Astrocyte (in vitro differentiated cells and primary cell): ENCODE data around the gene CABCOCO1. TPM values are rescaled to one million over a fixed set of nuclear protein-coding genes. Genes with fewer than 3 reads are reported as not detected.

Experiments
- DNase-seq: peaks from one replicate; pipeline ENCODE4 v3.0.0-alpha.2; 2010; ENCODE audit warnings: low read depth
- FAIRE-seq: peaks from 2 replicates; lab custom pipeline; 2011; peaks lifted over from hg19 to GRCh38; lab: Jason Lieb, UNC
- H2AFZ ChIP-seq: 2 replicates; pipeline ENCODE4 v1.6.0; 2012; ENCODE audit warnings: low read depth, low read length, inconsistent platforms
- H3K27ac ChIP-seq: 2 replicates; pipeline ENCODE4 v1.5.1; 2011; ENCODE audit warnings: low read depth, low read length, inconsistent platforms
- H3K27me3 ChIP-seq: 2 replicates; pipeline ENCODE4 v1.6.0; 2011; ENCODE audit warnings: low read length, inconsistent platforms; ENCODE audit not compliant: insufficient read depth
- H3K36me3 ChIP-seq: 2 replicates; pipeline ENCODE4 v1.5.1; 2011; ENCODE audit warnings: low read length, inconsistent platforms; ENCODE audit not compliant: insufficient read depth
- H3K4me1 ChIP-seq: 2 replicates; pipeline ENCODE4 v1.5.1; 2011; ENCODE audit warnings: low read length, inconsistent platforms; ENCODE audit not compliant: insufficient read depth
- H3K4me2 ChIP-seq: 2 replicates; pipeline ENCODE4 v1.6.0; 2012; ENCODE audit warnings: low read length, inconsistent platforms
- H3K4me3 ChIP-seq: 2 replicates; pipeline ENCODE4 v1.5.1; 2011; ENCODE audit warnings: low read depth, mild to moderate bottlenecking, low read length, inconsistent platforms; ENCODE audit not compliant: insufficient read depth
- H3K79me2 ChIP-seq: 2 replicates; pipeline ENCODE4 v1.6.0; 2012; ENCODE audit warnings: mild to moderate bottlenecking, low read length, inconsistent platforms; ENCODE audit not compliant: insufficient read depth
- H3K9ac ChIP-seq: 2 replicates; pipeline ENCODE4 v1.6.0; 2012; ENCODE audit warnings: mild to moderate bottlenecking, low read length, inconsistent platforms
- H3K9me3 ChIP-seq: 2 replicates; pipeline ENCODE4 v1.5.1; 2012; ENCODE audit warnings: low read depth, mild to moderate bottlenecking, low read length, inconsistent platforms; ENCODE audit not compliant: insufficient read depth
- H4K20me1 ChIP-seq: 2 replicates; pipeline ENCODE4 v1.6.0; 2012; ENCODE audit warnings: low read length, inconsistent platforms; ENCODE audit not compliant: insufficient read depth
- H3K27ac Mint-ChIP-seq: one replicate; pipeline ENCODE4 v1.8.0; 2021; ENCODE audit warnings: mild to moderate bottlenecking, mixed read lengths; ENCODE audit not compliant: unreplicated experiment
- H3K27me3 Mint-ChIP-seq: one replicate; pipeline ENCODE4 v1.8.0; 2021; ENCODE audit warnings: low read depth, mixed read lengths; ENCODE audit not compliant: unreplicated experiment
- H3K36me3 Mint-ChIP-seq: one replicate; pipeline ENCODE4 v1.8.0; 2021; ENCODE audit warnings: low read depth, mixed read lengths; ENCODE audit not compliant: unreplicated experiment
- H3K4me1 Mint-ChIP-seq: one replicate; pipeline ENCODE4 v1.8.0; 2021; ENCODE audit warnings: low read depth, mixed read lengths; ENCODE audit not compliant: unreplicated experiment
- H3K4me3 Mint-ChIP-seq: one replicate; pipeline ENCODE4 v1.8.0; 2021; ENCODE audit warnings: mild to moderate bottlenecking, moderate library complexity, mixed read lengths; ENCODE audit not compliant: unreplicated experiment
- H3K9me3 Mint-ChIP-seq: one replicate; pipeline ENCODE4 v1.8.0; 2021; ENCODE audit warnings: mild to moderate bottlenecking, mixed read lengths; ENCODE audit not compliant: unreplicated experiment
- CTCF ChIP-seq: IDR thresholded peaks from 2 replicates; pipeline ENCODE4 v1.5.1; 2011; ENCODE audit warnings: low read depth, mild to moderate bottlenecking, inconsistent platforms, low read length, moderate library complexity; ENCODE audit not compliant: insufficient read depth
- EZH2 ChIP-seq: IDR thresholded peaks from 2 replicates; pipeline ENCODE4 v1.6.1; 2012; ENCODE audit warnings: mild to moderate bottlenecking, low read length, inconsistent platforms; ENCODE audit not compliant: insufficient read depth
- total RNA-seq: library from RNA; stranded (reverse); gene quantifications from 2 replicates; pipeline ENCODE4 v1.2.1, GENCODE V29; 2021

Gene CABCOCO1
- total RNA-seq, 1 donor from 2014 or later = 0.23 TPM

GRCh38 chr10:61792921-61793320 is 130.2 kb downstream of the CABCOCO1 start:
- Mint-ChIP-seq H3K4me3 (no peak overlapping the region), H3K27me3 (no peaks in the 10 kb centered on the region), H3K36me3 (no peaks in the 10 kb centered on the region), H3K27ac (no peak overlapping the region), H3K9me3 (no peaks in the 10 kb centered on the region), H3K4me1 (peaks cover 19% of the 10 kb centered on the region)
- no peak overlapping the region for H3K4me2 ChIP-seq
- FAIRE-seq (no peak), DNase-seq (peak; percentile 5)
- H2AFZ ChIP-seq = no peak overlapping the region
- H3K4me3 ChIP-seq = no peak overlapping the region
- H3K79me2 ChIP-seq = no peaks in the 10 kb centered on the region
- H3K27me3 ChIP-seq = no peaks in the 10 kb centered on the region
- H3K9me3 ChIP-seq = no peaks in the 10 kb centered on the region
- no peak overlapping the region for H3K27ac ChIP-seq
- peaks cover 15% of the 10 kb centered on the region for H3K4me1 ChIP-seq
- H4K20me1 ChIP-seq = no peaks in the 10 kb centered on the region
- no peaks in the 10 kb centered on the region for H3K36me3 ChIP-seq
- TF ChIP-seq EZH2 (no peak), CTCF (no peak)
- no peak overlapping the region for H3K9ac ChIP-seq

- no peak overlapping the region for H2AFZ ChIP-seq
- H3K79me2 ChIP-seq = no peaks in the 10 kb centered on the region
- H3K27me3 ChIP-seq = no peaks in the 10 kb centered on the region
- Mint-ChIP-seq H3K36me3 (no peaks in the 10 kb centered on the region), H3K9me3 (no peaks in the 10 kb centered on the region), H3K4me1 (peaks cover 19% of the 10 kb centered on the region), H3K4me3 (no peak overlapping the region), H3K27me3 (no peaks in the 10 kb centered on the region), H3K27ac (peak overlapping the region; percentile 53)
- H3K36me3 ChIP-seq = no peaks in the 10 kb centered on the region
- no peaks in the 10 kb centered on the region for H3K9me3 ChIP-seq
- TF ChIP-seq EZH2 (no peak), CTCF (no peak)
- no peak overlapping the region for H3K9ac ChIP-seq
- peak overlapping the region; percentile 37 for H3K4me2 ChIP-seq
- no peak overlapping the region for H3K4me3 ChIP-seq
- FAIRE-seq (no peak), DNase-seq (peak; percentile 78)
- no peaks in the 10 kb centered on the region for H4K20me1 ChIP-seq
- H3K4me1 ChIP-seq = peaks cover 15% of the 10 kb centered on the region
- H3K27ac ChIP-seq = peak overlapping the region; percentile 2
Measured at GRCh38 chr10:61793760-61794703, 131.3 kb downstream of the CABCOCO1 start.

- no peaks in the 10 kb centered on the region for H4K20me1 ChIP-seq
- TF ChIP-seq CTCF = no peak
- H3K9me3 ChIP-seq = no peaks in the 10 kb centered on the region
- H3K27me3 ChIP-seq = no peaks in the 10 kb centered on the region
- H3K27ac ChIP-seq = no peak overlapping the region
- peaks cover 15% of the 10 kb centered on the region for H3K4me1 ChIP-seq
- no peak overlapping the region for H3K9ac ChIP-seq
- Mint-ChIP-seq H3K4me3 (no peak overlapping the region), H3K9me3 (no peaks in the 10 kb centered on the region), H3K36me3 (no peaks in the 10 kb centered on the region), H3K27me3 (no peaks in the 10 kb centered on the region), H3K4me1 (peaks cover 19% of the 10 kb centered on the region), H3K27ac (no peak overlapping the region)
- H3K36me3 ChIP-seq = no peaks in the 10 kb centered on the region
- H3K4me3 ChIP-seq = no peak overlapping the region
- no peak overlapping the region for H3K4me2 ChIP-seq
- H2AFZ ChIP-seq = no peak overlapping the region
- H3K79me2 ChIP-seq = no peaks in the 10 kb centered on the region
- FAIRE-seq (no peak), DNase-seq (no peak)
Measured at GRCh38 chr10:61795147-61795546, 132.4 kb downstream of the CABCOCO1 start.
